Measurements from ENCODE around the gene RNF10.

RNF10 gene

GRCh38 chr12:120540445-120540844, 6.3 kb downstream of the RNF10 start:
- Histone ChIP-seq H3K27ac (ENCODE audit: low read depth, low read length) (no peak overlapping the region), H3K27me3 (ENCODE audit: low read length) (no peaks in the 10 kb centered on the region), H3K36me3 (ENCODE audit: low read length) (peaks cover 4% of the 10 kb centered on the region; the same call in 1 of the 2 replicates), H3K4me2 (ENCODE audit: low read depth, low read length, poor library complexity, severe bottlenecking) (no peak overlapping the region), H4K20me1 (ENCODE audit: low read depth, low read length) (peaks cover 16% of the 10 kb centered on the region), H3K9me3 (ENCODE audit: insufficient read depth, low read length) (no peaks in the 10 kb centered on the region), H2AFZ (ENCODE audit: low read depth, low read length, severe bottlenecking) (no peak overlapping the region), H3F3A (ENCODE audit: insufficient read depth) (peaks cover 4% of the 10 kb centered on the region; the same call in 1 of the 2 replicates), H3K9ac (ENCODE audit: low read length) (no peak overlapping the region), H3K79me2 (ENCODE audit: insufficient read depth, low read length) (peaks cover 98% of the 10 kb centered on the region), H3K9me2 (replicated peaks; ENCODE audit: insufficient read depth, low read length) (no peaks in the 10 kb centered on the region), H3K4me3 (ENCODE audit: insufficient read depth, low read length, poor library complexity, severe bottlenecking) (no peak overlapping the region)
- TF ChIP-seq EZH2phosphoT487 (conservative IDR thresholded peaks at IDR 0.05; ENCODE audit: low read length) = no peak
- TF ChIP-seq CTCF (IDR thresholded peaks at IDR 0.05; ENCODE audit: insufficient read depth, low read length, poor library complexity, severe bottlenecking) = no peak

GRCh38 chr12:120542166-120542565, 8.0 kb downstream of the RNF10 start:
- H3K79me2 ChIP-seq (ENCODE audit: insufficient read depth, low read length) = peaks cover 90% of the 10 kb centered on the region
- no peaks in the 10 kb centered on the region; the same call in 1 of the 2 replicates for H3F3A ChIP-seq (ENCODE audit: insufficient read depth)
- H4K20me1 ChIP-seq (ENCODE audit: low read depth, low read length) = peaks cover 11% of the 10 kb centered on the region
- TF ChIP-seq EZH2phosphoT487 (conservative IDR thresholded peaks at IDR 0.05; ENCODE audit: low read length) = no peak
- no peak for TF ChIP-seq CTCF (IDR thresholded peaks at IDR 0.05; ENCODE audit: insufficient read depth, low read length, poor library complexity, severe bottlenecking)
- H3K9me2 ChIP-seq (replicated peaks; ENCODE audit: insufficient read depth, low read length) = no peaks in the 10 kb centered on the region
- H3K4me3 ChIP-seq (ENCODE audit: insufficient read depth, low read length, poor library complexity, severe bottlenecking) = no peak overlapping the region
- no peak overlapping the region for H3K9ac ChIP-seq (ENCODE audit: low read length)
- no peaks in the 10 kb centered on the region for H3K9me3 ChIP-seq (ENCODE audit: insufficient read depth, low read length)
- no peak overlapping the region for H3K27ac ChIP-seq (ENCODE audit: low read depth, low read length)
- H2AFZ ChIP-seq (ENCODE audit: low read depth, low read length, severe bottlenecking) = no peak overlapping the region
- no peak overlapping the region for H3K4me2 ChIP-seq (ENCODE audit: low read depth, low read length, poor library complexity, severe bottlenecking)
- no peaks in the 10 kb centered on the region for H3K27me3 ChIP-seq (ENCODE audit: low read length)
- H3K36me3 ChIP-seq (ENCODE audit: low read length) = peaks cover 14% of the 10 kb centered on the region; the same call in 1 of the 2 replicates

- peaks cover 81% of the 10 kb centered on the region for H3K79me2 ChIP-seq (ENCODE audit: insufficient read depth, low read length)
- no peak overlapping the region for H3K27ac ChIP-seq (ENCODE audit: low read depth, low read length)
- no peaks in the 10 kb centered on the region for H3K9me3 ChIP-seq (ENCODE audit: insufficient read depth, low read length)
- peaks cover 17% of the 10 kb centered on the region; the same call in 1 of the 2 replicates for H3K36me3 ChIP-seq (ENCODE audit: low read length)
- TF ChIP-seq CTCF (IDR thresholded peaks at IDR 0.05; ENCODE audit: insufficient read depth, low read length, poor library complexity, severe bottlenecking) (no peak), EZH2phosphoT487 (conservative IDR thresholded peaks at IDR 0.05; ENCODE audit: low read length) (no peak)
- H3K4me3 ChIP-seq (ENCODE audit: insufficient read depth, low read length, poor library complexity, severe bottlenecking) = no peak overlapping the region
- no peaks in the 10 kb centered on the region for H3K9me2 ChIP-seq (replicated peaks; ENCODE audit: insufficient read depth, low read length)
- no peak overlapping the region for H2AFZ ChIP-seq (ENCODE audit: low read depth, low read length, severe bottlenecking)
- no peaks in the 10 kb centered on the region for H3K27me3 ChIP-seq (ENCODE audit: low read length)
- no peak overlapping the region for H3K9ac ChIP-seq (ENCODE audit: low read length)
- no peak overlapping the region for H3K4me2 ChIP-seq (ENCODE audit: low read depth, low read length, poor library complexity, severe bottlenecking)
- H4K20me1 ChIP-seq (ENCODE audit: low read depth, low read length) = peaks cover 11% of the 10 kb centered on the region
- H3F3A ChIP-seq (ENCODE audit: insufficient read depth) = no peaks in the 10 kb centered on the region
Observed at GRCh38 chr12:120544691-120545090, 10.5 kb downstream of the RNF10 start.
